ENCODE data around the gene ZNF117. TPM values are rescaled to one million over a fixed set of nuclear protein-coding genes. Genes with fewer than 3 reads are reported as not detected.

The ZNF117 gene
- total and polyA plus RNA-seq, 7 donors, result 0.69 to 19.1 (median 7.3) TPM

DNA sequence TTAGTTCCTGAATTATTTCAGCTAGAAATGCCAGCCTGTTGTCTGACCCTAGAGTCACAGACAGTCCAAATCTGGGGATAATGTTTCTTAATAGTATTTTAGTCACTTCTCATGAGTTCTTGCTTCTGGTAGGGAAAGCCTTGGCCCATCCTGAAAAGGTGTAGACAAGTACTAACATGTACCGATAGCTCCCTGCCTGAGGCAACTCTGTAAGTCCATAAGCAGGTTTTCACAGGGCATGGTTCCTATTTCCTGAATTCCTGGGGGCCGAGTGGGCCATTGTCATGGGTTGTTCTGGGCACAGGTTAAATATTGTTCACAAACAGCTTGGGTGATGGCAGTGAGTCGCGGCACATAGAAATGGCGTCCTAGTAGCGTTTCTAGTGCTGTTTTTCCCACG, 3.1 kb upstream of the ZNF117 start:
- H3K4me1 ChIP-seq, result peaks cover 0 to 10% (median 5%) of the 10 kb centered on the region in 4 donors
- no peak for DNase-seq
- H3K27me3 ChIP-seq, result no peaks in the 10 kb centered on the region
- intact Hi-C loops (cut with DNase I), result no loop called here
- 98% methylated on average over 7 of the region's 7 CpGs for WGBS, 2 donors
- H3K36me3 ChIP-seq, result peaks cover 0 to 13% (median 2%) of the 10 kb centered on the region in 4 donors
- peaks cover 0 to 41% (median 3%) of the 10 kb centered on the region in 4 donors for H3K9me3 ChIP-seq
- H3K4me3 ChIP-seq, result no peak overlapping the region
- TF ChIP-seq EP300 (IDR thresholded peaks at IDR 0.05) (no peak), POLR2AphosphoS5 (IDR thresholded peaks at IDR 0.05) (no peak), POLR2A (IDR thresholded peaks at IDR 0.05) (no peak)
- TF ChIP-seq, protein P1, sequence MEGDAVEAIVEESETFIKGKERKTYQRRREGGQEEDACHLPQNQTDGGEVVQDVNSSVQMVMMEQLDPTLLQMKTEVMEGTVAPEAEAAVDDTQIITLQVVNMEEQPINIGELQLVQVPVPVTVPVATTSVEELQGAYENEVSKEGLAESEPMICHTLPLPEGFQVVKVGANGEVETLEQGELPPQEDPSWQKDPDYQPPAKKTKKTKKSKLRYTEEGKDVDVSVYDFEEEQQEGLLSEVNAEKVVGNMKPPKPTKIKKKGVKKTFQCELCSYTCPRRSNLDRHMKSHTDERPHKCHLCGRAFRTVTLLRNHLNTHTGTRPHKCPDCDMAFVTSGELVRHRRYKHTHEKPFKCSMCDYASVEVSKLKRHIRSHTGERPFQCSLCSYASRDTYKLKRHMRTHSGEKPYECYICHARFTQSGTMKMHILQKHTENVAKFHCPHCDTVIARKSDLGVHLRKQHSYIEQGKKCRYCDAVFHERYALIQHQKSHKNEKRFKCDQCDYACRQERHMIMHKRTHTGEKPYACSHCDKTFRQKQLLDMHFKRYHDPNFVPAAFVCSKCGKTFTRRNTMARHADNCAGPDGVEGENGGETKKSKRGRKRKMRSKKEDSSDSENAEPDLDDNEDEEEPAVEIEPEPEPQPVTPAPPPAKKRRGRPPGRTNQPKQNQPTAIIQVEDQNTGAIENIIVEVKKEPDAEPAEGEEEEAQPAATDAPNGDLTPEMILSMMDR (IDR thresholded peaks at IDR 0.05), result no peak
- no peak overlapping the region for H3K27ac ChIP-seq

DNA sequence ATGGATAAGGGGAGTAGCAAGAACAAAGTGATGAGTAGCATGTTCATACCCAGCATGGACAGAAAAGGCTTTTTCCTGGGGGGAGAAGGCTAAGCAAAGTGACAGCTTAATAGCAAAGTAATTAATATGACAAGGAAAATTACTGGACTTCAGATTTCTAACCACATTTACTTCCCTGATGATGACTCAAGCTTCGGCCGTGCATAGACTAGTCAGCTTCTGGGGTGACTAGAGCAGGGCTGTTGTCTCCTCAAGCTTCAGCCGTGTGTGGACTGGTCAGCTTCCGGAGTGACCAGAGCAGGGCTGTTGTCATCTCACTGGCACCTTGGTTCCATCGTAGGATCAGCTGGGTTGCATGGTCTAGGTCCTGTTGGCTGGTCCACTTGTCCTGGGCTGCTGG, 2.1 kb upstream of the ZNF117 start:
- Histone ChIP-seq H3K27ac (no peak overlapping the region), H3K4me3 (no peak overlapping the region), H3K27me3 (no peaks in the 10 kb centered on the region), H3K4me1 (peaks cover 0 to 8% (median 4%) of the 10 kb centered on the region in 4 donors), H3K9me3 (peaks cover 0 to 43% (median 3%) of the 10 kb centered on the region in 4 donors), H3K36me3 (peaks cover 0 to 13% (median 2%) of the 10 kb centered on the region in 4 donors)
- TF ChIP-seq POLR2A (IDR thresholded peaks at IDR 0.05) (no peak), POLR2AphosphoS5 (IDR thresholded peaks at IDR 0.05) (no peak), EP300 (IDR thresholded peaks at IDR 0.05) (no peak)
- TF ChIP-seq, protein P1 (IDR thresholded peaks at IDR 0.05), result no peak
- DNase-seq, result no peak
- WGBS, 2 donors, result 88 to 90% methylated on average over 5 of the region's 5 CpGs
- intact Hi-C loops (cut with DNase I), result no loop called here

DNA sequence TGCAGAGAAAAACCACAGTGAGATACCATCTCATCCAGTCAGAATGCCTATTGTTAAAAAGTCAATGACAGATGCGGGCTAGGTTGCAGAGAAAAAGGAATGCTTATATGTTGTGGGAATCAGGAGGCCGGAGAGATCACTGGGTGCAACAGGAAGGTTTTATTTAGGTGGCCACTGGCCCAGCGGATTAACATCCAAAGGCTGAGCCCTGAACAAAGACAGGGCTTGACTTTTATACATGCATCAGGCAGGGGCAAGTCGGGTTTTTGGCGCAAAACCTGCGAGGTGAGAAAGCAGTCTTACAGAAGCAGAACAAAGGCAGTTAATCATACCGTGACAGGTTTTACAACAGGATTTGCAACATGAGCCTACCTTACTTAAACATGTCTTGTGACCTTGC, 620 bp downstream of the ZNF117 start:
- Histone ChIP-seq H3K36me3 (peaks cover 0 to 13% (median 2%) of the 10 kb centered on the region in 4 donors), H3K9me3 (peaks cover 0 to 44% (median 3%) of the 10 kb centered on the region in 4 donors), H3K27ac (no peak overlapping the region), H3K27me3 (no peaks in the 10 kb centered on the region), H3K4me3 (no peak overlapping the region), H3K4me1 (no peaks in the 10 kb centered on the region)
- TF ChIP-seq, protein P1 (IDR thresholded peaks at IDR 0.05), result no peak
- TF ChIP-seq EP300 (IDR thresholded peaks at IDR 0.05) (no peak), POLR2AphosphoS5 (IDR thresholded peaks at IDR 0.05) (no peak), POLR2A (IDR thresholded peaks at IDR 0.05) (no peak)
- intact Hi-C loops (cut with DNase I), result no loop called here
- no peak for DNase-seq
- WGBS, 2 donors, result 96% methylated on average over 7 of the region's 7 CpGs

DNA sequence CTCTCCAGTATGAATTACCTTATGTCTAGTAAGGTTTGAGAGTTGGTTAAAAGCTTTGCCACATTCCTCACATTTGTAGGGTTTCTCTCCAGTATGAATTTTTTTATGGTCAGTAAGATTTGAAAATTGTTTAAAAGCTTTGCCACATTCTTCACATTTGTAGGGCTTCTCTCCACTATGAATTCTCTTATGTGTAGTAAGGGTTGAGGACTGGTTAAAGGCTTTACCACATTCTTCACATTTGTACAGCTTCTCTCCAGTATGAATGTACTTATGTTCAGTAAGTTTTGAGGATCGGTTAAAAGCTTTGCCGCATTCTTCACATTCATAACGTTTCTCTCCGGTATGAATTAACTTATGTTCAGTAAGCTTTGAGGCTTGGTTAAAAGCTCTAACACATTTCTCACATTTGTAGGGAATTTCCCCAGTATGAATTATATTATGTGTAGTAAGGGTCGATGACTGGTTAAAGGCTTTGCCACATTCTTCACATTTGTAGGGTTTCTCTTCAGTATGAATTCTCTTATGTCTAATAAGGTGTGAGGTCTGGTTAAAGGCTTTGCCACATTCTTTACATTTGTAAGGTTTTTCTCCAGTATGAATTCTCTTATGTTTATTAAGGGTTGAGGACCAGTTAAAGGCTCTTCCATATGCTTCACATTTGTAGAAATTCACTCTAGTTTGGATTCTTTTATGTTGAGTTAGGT, 12.2 kb downstream of the ZNF117 start:
- no peaks in the 10 kb centered on the region for H3K4me1 ChIP-seq
- H3K27me3 ChIP-seq, result no peaks in the 10 kb centered on the region
- H3K9me3 ChIP-seq, result peaks cover 7 to 23% (median 20%) of the 10 kb centered on the region in 4 donors
- WGBS, 2 donors, result 96 to 98% methylated on average over 5 of the region's 5 CpGs
- intact Hi-C loops (cut with DNase I), result no loop called here
- DNase-seq, result no peak
- H3K27ac ChIP-seq, result no peak overlapping the region
- TF ChIP-seq, protein P1 (IDR thresholded peaks at IDR 0.05), result no peak
- TF ChIP-seq POLR2A (IDR thresholded peaks at IDR 0.05) (no peak), POLR2AphosphoS5 (IDR thresholded peaks at IDR 0.05) (no peak), EP300 (IDR thresholded peaks at IDR 0.05) (no peak)
- H3K36me3 ChIP-seq, result peaks cover 5 to 47% (median 24%) of the 10 kb centered on the region in 4 donors
- no peak overlapping the region for H3K4me3 ChIP-seq
